SK-N-MC (cell line): ENCODE measurements around the gene CXorf58.

ENCODE experiments used
- EZH2 ChIP-seq: fragments of 200-600 bp; sonication (generic); IDR thresholded peaks from one replicate; pipeline ENCODE4 v1.6.1; 2017; ENCODE audit warnings: antibody characterized with exemption
- POLR2AphosphoS5 ChIP-seq: IDR thresholded peaks from 2 replicates; pipeline ENCODE4 v1.6.1; 2012; ENCODE audit warnings: mild to moderate bottlenecking, low read depth, low read length, borderline replicate concordance

- TF ChIP-seq EZH2 = no peak
- no peak for TF ChIP-seq POLR2AphosphoS5
Observed at GRCh38 chrX:23898412-23898959, 9.3 kb upstream of the CXorf58 start.
